GM18868 (cell line): Measurements from ENCODE around the gene ZEB2.

Experiments
- ATAC-seq: cut with Tn5 transposase; IDR thresholded peaks from one replicate; pipeline ENCODE4 v1.9.1; 2021; ENCODE audit warnings: mild to moderate bottlenecking, moderate library complexity; ENCODE audit not compliant: unreplicated experiment

The ZEB2 gene

GRCh38 chr2:144429396-144430112 is 90.4 kb downstream of the ZEB2 start:
- no peak for ATAC-seq

GRCh38 chr2:144426981-144427479 is 92.9 kb downstream of the ZEB2 start:
- ATAC-seq, result no peak

- no peak for ATAC-seq
These were observed 93.6 kb downstream of the ZEB2 start for GRCh38 chr2:144426355-144426754.

GRCh38 chr2:144424559-144425240 is 95.2 kb downstream of the ZEB2 start:
- no peak for ATAC-seq

GRCh38 chr2:144421606-144422510 is 98.1 kb downstream of the ZEB2 start:
- peak; percentile 62 for ATAC-seq

GRCh38 chr2:144419218-144419617 is 100.7 kb downstream of the ZEB2 start:
- no peak for ATAC-seq

GRCh38 chr2:144415386-144415785 is 104.5 kb downstream of the ZEB2 start:
- ATAC-seq, result no peak

- peak; percentile 64 for ATAC-seq
These were observed 105.5 kb downstream of the ZEB2 start for GRCh38 chr2:144414324-144414845.

- ATAC-seq, result no peak
These were observed 107.2 kb downstream of the ZEB2 start for GRCh38 chr2:144412709-144413108.

GRCh38 chr2:144411473-144411872 is 108.4 kb downstream of the ZEB2 start:
- ATAC-seq, result no peak

GRCh38 chr2:144409241-144409640 is 110.7 kb downstream of the ZEB2 start:
- ATAC-seq, result no peak

- ATAC-seq, result no peak
These were observed 112.7 kb downstream of the ZEB2 start for GRCh38 chr2:144407262-144407661.

GRCh38 chr2:144405982-144406788 is 113.7 kb downstream of the ZEB2 start:
- no peak for ATAC-seq

GRCh38 chr2:144405321-144405720 is 114.6 kb downstream of the ZEB2 start:
- ATAC-seq, result no peak

- ATAC-seq, result no peak
These were observed 115.2 kb downstream of the ZEB2 start for GRCh38 chr2:144404586-144405314.

GRCh38 chr2:144403933-144404332 is 116.0 kb downstream of the ZEB2 start:
- ATAC-seq, result no peak

GRCh38 chr2:144402251-144402650 is 117.7 kb downstream of the ZEB2 start:
- no peak for ATAC-seq

- no peak for ATAC-seq
These were observed 118.9 kb downstream of the ZEB2 start for GRCh38 chr2:144401036-144401435.

- ATAC-seq, result no peak
These were observed 123.6 kb downstream of the ZEB2 start for GRCh38 chr2:144396318-144396717.
